ENCODE data around the gene ART3.

- TF ChIP-seq CTCF (optimal IDR thresholded peaks at IDR 0.05 in 1 of 3, IDR thresholded peaks at IDR 0.05 in 1 of 3, conservative IDR thresholded peaks at IDR 0.05 in 1 of 3; ENCODE audit: extremely low read depth in 1 of 3, insufficient read depth in 2 of 3, low read length in 3 of 3) (no peak), EZH2 (IDR thresholded peaks at IDR 0.05; ENCODE audit: low read length) (no peak)
Observed at GRCh38 chr4:76108467-76109181, 34.1 kb downstream of the ART3 start.
